ENCODE measurements around the gene COA8. TPM values are rescaled to one million over a fixed set of nuclear protein-coding genes. Genes with fewer than 3 reads are reported as not detected.

Gene COA8
- total and polyA plus RNA-seq, 2 of the 13 experiments (the other 11 are each of a cell fraction or from before 2014, with no cell fraction given): 10.9 to 25.1 TPM

DNA sequence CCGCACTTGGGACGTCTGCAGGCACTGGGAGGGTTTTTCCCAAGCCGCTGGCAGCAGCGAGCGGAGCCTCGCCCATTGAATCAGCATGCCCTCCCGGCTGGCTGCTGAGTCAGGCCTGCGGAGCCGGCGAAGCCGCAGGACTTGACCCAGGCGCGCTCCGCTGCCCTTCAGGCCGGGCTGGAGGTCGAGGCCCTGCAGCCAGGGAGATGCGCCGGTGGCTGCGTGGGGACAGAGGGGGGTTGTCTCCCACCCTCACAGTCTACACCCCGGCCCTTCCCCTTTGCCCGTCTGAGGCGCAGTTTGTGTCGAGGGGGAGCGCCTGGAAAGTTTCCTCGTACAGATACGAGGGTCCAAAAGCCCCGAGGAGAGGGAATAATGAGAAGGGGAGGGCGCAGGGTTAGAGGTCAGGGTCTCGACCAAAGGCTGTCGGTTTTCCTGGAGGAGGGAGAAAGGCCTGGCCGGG, 65.5 kb downstream of the COA8 start (continued):
- TF ChIP-seq, protein P1, sequence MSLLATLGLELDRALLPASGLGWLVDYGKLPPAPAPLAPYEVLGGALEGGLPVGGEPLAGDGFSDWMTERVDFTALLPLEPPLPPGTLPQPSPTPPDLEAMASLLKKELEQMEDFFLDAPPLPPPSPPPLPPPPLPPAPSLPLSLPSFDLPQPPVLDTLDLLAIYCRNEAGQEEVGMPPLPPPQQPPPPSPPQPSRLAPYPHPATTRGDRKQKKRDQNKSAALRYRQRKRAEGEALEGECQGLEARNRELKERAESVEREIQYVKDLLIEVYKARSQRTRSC (CRISPR knock-in tag; IDR thresholded peaks at IDR 0.05; ENCODE audit: low read depth): 0 out of 2 replicates have a peak, but pooled peaks have one; percentile 13
- TF ChIP-seq, protein P2, sequence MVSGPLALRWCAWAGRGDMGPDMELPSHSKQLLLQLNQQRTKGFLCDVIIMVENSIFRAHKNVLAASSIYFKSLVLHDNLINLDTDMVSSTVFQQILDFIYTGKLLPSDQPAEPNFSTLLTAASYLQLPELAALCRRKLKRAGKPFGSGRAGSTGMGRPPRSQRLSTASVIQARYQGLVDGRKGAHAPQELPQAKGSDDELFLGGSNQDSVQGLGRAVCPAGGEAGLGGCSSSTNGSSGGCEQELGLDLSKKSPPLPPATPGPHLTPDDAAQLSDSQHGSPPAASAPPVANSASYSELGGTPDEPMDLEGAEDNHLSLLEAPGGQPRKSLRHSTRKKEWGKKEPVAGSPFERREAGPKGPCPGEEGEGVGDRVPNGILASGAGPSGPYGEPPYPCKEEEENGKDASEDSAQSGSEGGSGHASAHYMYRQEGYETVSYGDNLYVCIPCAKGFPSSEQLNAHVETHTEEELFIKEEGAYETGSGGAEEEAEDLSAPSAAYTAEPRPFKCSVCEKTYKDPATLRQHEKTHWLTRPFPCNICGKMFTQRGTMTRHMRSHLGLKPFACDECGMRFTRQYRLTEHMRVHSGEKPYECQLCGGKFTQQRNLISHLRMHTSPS (CRISPR knock-in tag; IDR thresholded peaks at IDR 0.05; ENCODE audit: low read depth): no peak
- TF ChIP-seq CENPT (CRISPR knock-in tag; IDR thresholded peaks at IDR 0.05; ENCODE audit: low read depth) (no peak), YEATS2 (CRISPR knock-in tag; IDR thresholded peaks at IDR 0.05; ENCODE audit: borderline replicate concordance) (0 out of 2 replicates have a peak, but pooled peaks have one; percentile 21), ZMAT3 (CRISPR knock-in tag; conservative IDR thresholded peaks at IDR 0.05) (no peak), SMARCC2 (IDR thresholded peaks at IDR 0.05) (no peak), ZNF83 (CRISPR knock-in tag; IDR thresholded peaks at IDR 0.05; ENCODE audit: borderline replicate concordance) (no peak), BORCS8-MEF2B (CRISPR knock-in tag; IDR thresholded peaks at IDR 0.05) (peak; percentile 56; the same call in 1 of the 2 replicates), ZNF558 (CRISPR knock-in tag; IDR thresholded peaks at IDR 0.05; ENCODE audit: borderline replicate concordance) (peak; percentile 62; the same call in 1 of the 2 replicates), ZNF121 (CRISPR knock-in tag; IDR thresholded peaks at IDR 0.05) (no peak), BHLHE40 (IDR thresholded peaks at IDR 0.05; ENCODE audit: low read length) (no peak)
- TF ChIP-seq, protein P3, sequence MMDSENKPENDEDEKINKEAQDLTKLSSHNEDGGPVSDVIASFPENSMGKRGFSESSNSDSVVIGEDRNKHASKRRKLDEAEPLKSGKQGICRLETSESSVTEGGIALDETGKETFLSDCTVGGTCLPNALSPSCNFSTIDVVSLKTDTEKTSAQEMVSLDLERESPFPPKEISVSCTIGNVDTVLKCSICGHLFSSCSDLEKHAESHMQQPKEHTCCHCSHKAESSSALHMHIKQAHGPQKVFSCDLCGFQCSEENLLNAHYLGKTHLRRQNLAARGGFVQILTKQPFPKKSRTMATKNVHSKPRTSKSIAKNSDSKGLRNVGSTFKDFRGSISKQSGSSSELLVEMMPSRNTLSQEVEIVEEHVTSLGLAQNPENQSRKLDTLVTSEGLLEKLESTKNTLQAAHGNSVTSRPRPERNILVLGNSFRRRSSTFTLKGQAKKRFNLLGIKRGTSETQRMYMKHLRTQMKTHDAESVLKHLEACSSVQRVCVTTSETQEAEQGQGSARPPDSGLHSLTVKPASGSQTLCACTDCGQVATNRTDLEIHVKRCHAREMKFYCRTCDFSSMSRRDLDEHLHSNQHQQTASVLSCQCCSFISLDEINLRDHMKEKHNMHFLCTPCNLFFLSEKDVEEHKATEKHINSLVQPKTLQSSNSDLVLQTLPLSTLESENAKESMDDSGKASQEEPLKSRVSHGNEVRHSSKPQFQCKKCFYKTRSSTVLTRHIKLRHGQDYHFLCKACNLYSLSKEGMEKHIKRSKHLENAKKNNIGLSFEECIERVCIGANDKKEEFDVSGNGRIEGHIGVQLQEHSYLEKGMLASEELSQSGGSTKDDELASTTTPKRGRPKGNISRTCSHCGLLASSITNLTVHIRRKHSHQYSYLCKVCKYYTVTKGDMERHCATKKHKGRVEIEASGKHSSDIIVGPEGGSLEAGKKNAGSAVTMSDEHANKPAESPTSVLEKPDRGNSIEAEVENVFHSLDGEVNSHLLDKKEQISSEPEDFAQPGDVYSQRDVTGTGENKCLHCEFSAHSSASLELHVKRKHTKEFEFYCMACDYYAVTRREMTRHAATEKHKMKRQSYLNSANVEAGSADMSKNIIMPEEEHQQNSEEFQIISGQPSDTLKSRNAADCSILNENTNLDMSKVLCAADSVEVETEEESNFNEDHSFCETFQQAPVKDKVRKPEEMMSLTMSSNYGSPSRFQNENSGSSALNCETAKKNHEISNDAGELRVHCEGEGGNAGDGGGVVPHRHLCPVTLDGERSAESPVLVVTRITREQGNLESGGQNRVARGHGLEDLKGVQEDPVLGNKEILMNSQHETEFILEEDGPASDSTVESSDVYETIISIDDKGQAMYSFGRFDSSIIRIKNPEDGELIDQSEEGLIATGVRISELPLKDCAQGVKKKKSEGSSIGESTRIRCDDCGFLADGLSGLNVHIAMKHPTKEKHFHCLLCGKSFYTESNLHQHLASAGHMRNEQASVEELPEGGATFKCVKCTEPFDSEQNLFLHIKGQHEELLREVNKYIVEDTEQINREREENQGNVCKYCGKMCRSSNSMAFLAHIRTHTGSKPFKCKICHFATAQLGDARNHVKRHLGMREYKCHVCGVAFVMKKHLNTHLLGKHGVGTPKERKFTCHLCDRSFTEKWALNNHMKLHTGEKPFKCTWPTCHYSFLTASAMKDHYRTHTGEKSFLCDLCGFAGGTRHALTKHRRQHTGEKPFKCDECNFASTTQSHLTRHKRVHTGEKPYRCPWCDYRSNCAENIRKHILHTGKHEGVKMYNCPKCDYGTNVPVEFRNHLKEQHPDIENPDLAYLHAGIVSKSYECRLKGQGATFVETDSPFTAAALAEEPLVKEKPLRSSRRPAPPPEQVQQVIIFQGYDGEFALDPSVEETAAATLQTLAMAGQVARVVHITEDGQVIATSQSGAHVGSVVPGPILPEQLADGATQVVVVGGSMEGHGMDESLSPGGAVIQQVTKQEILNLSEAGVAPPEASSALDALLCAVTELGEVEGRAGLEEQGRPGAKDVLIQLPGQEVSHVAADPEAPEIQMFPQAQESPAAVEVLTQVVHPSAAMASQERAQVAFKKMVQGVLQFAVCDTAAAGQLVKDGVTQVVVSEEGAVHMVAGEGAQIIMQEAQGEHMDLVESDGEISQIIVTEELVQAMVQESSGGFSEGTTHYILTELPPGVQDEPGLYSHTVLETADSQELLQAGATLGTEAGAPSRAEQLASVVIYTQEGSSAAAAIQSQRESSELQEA (CRISPR knock-in tag; IDR thresholded peaks at IDR 0.05; ENCODE audit: not compliant biosample characterization): no peak
- TF ChIP-seq, protein P4, sequence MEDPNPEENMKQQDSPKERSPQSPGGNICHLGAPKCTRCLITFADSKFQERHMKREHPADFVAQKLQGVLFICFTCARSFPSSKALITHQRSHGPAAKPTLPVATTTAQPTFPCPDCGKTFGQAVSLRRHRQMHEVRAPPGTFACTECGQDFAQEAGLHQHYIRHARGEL (CRISPR knock-in tag; IDR thresholded peaks at IDR 0.05): no peak
- TF ChIP-seq, protein P5, sequence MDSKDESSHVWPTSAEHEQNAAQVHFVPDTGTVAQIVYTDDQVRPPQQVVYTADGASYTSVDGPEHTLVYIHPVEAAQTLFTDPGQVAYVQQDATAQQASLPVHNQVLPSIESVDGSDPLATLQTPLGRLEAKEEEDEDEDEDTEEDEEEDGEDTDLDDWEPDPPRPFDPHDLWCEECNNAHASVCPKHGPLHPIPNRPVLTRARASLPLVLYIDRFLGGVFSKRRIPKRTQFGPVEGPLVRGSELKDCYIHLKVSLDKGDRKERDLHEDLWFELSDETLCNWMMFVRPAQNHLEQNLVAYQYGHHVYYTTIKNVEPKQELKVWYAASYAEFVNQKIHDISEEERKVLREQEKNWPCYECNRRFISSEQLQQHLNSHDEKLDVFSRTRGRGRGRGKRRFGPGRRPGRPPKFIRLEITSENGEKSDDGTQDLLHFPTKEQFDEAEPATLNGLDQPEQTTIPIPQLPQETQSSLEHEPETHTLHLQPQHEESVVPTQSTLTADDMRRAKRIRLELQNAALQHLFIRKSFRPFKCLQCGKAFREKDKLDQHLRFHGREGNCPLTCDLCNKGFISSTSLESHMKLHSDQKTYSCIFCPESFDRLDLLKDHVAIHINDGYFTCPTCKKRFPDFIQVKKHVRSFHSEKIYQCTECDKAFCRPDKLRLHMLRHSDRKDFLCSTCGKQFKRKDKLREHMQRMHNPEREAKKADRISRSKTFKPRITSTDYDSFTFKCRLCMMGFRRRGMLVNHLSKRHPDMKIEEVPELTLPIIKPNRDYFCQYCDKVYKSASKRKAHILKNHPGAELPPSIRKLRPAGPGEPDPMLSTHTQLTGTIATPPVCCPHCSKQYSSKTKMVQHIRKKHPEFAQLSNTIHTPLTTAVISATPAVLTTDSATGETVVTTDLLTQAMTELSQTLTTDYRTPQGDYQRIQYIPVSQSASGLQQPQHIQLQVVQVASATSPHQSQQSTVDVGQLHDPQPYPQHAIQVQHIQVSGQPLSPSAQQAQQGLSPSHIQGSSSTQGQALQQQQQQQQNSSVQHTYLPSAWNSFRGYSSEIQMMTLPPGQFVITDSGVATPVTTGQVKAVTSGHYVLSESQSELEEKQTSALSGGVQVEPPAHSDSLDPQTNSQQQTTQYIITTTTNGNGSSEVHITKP (CRISPR knock-in tag; IDR thresholded peaks at IDR 0.05; ENCODE audit: low read depth): no peak

Measured in HepG2 (cell line).